Loucy (cell line): Measurements from ENCODE around the gene DCDC1.

Experiments
- H2AFZ ChIP-seq: fragments of 200-600 bp; sonication (generic); 2 replicates; pipeline ENCODE4 v1.6.0; 2016; ENCODE audit warnings: antibody characterized with exemption, mild to moderate bottlenecking, low read length, moderate library complexity
- H3F3A ChIP-seq: fragments of 200-600 bp; 2 replicates; pipeline ENCODE4 v1.6.0; 2016; ENCODE audit warnings: antibody characterized with exemption, low read depth, mild to moderate bottlenecking
- H3K27me3 ChIP-seq: fragments of 200-600 bp; sonication (generic); 2 replicates; pipeline ENCODE4 v1.6.1; 2014; ENCODE audit warnings: low read length, mild to moderate bottlenecking; ENCODE audit not compliant: insufficient read depth, poor library complexity, severe bottlenecking
- H3K36me3 ChIP-seq: fragments of 200-600 bp; sonication (generic); 2 replicates; pipeline ENCODE4 v1.6.1; 2016; ENCODE audit warnings: low read length; ENCODE audit not compliant: insufficient read depth
- H3K4me1 ChIP-seq: fragments of 200-600 bp; sonication (generic); 2 replicates; pipeline ENCODE4 v1.5.1; 2014; ENCODE audit warnings: low read length, mild to moderate bottlenecking; ENCODE audit not compliant: insufficient read depth, poor library complexity, severe bottlenecking
- H3K4me2 ChIP-seq: fragments of 200-600 bp; sonication (generic); 2 replicates; pipeline ENCODE4 v1.6.0; 2014; ENCODE audit warnings: antibody characterized with exemption, low read length, low read depth, mild to moderate bottlenecking; ENCODE audit not compliant: poor library complexity, severe bottlenecking
- H3K4me3 ChIP-seq: fragments of 200-600 bp; sonication (generic); 2 replicates; pipeline ENCODE4 v1.5.1; 2014; ENCODE audit warnings: low read length, mild to moderate bottlenecking, mixed read lengths; ENCODE audit not compliant: poor library complexity, severe bottlenecking
- H3K79me2 ChIP-seq: fragments of 200-600 bp; sonication (generic); 2 replicates; pipeline ENCODE4 v1.6.1; 2014; ENCODE audit warnings: low read length; ENCODE audit not compliant: insufficient read depth
- H3K9ac ChIP-seq: fragments of 200-600 bp; sonication (generic); 2 replicates; pipeline ENCODE4 v1.6.0; 2014; ENCODE audit warnings: mild to moderate bottlenecking, low read depth, low read length, moderate library complexity; ENCODE audit not compliant: poor library complexity, severe bottlenecking
- H3K9me2 ChIP-seq: fragments of 200-600 bp; sonication (generic); replicated peaks from 2 replicates; pipeline ENCODE4 v1.6.1; 2016; ENCODE audit warnings: low read depth, low read length, mixed read lengths
- H3K9me3 ChIP-seq: fragments of 200-600 bp; sonication (generic); 2 replicates; pipeline ENCODE4 v1.6.1; 2014; ENCODE audit warnings: mild to moderate bottlenecking, antibody characterized with exemption, low read length, low read depth; ENCODE audit not compliant: insufficient read depth
- H4K20me1 ChIP-seq: fragments of 200-600 bp; sonication (generic); 2 replicates; pipeline ENCODE4 v1.6.0; 2014; ENCODE audit warnings: antibody characterized with exemption, low read length, mild to moderate bottlenecking; ENCODE audit not compliant: insufficient read depth, poor library complexity, severe bottlenecking
- EZH2phosphoT487 ChIP-seq: fragments of 200-600 bp; IDR thresholded peaks from 2 replicates; pipeline ENCODE4 v1.6.1; 2018; ENCODE audit warnings: antibody characterized with exemption, mild to moderate bottlenecking, moderate library complexity, borderline replicate concordance
- TF ChIP-seq, protein P1 (sequence below): fragments of 200-600 bp; sonication (generic); conservative IDR thresholded peaks from 2 replicates; pipeline ENCODE4 v1.5.1; 2014; ENCODE audit warnings: mild to moderate bottlenecking, antibody characterized with exemption, low read length

Gene DCDC1

DNA sequence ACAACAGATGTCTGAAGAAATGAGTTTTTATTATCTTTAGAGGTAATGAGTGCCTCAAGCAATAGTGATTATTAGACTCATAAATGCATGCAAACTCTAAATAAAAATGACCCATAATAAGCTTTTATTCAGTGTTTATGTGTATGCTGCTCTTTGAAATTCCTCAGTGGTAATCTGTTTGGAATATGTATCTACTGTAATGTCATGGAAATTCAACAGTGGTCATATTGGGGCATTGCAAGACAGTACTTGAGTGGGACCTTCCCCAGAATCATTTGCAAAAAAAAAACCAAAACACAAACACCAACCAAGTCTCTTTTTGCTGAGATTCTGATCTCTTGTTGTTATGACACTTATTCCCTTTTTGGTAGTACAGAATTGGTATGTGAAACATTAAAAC lies 35.1 kb upstream of the DCDC1 start:
- no peaks in the 10 kb centered on the region for H3K9me2 ChIP-seq
- H2AFZ ChIP-seq: no peak overlapping the region
- TF ChIP-seq, protein P1, sequence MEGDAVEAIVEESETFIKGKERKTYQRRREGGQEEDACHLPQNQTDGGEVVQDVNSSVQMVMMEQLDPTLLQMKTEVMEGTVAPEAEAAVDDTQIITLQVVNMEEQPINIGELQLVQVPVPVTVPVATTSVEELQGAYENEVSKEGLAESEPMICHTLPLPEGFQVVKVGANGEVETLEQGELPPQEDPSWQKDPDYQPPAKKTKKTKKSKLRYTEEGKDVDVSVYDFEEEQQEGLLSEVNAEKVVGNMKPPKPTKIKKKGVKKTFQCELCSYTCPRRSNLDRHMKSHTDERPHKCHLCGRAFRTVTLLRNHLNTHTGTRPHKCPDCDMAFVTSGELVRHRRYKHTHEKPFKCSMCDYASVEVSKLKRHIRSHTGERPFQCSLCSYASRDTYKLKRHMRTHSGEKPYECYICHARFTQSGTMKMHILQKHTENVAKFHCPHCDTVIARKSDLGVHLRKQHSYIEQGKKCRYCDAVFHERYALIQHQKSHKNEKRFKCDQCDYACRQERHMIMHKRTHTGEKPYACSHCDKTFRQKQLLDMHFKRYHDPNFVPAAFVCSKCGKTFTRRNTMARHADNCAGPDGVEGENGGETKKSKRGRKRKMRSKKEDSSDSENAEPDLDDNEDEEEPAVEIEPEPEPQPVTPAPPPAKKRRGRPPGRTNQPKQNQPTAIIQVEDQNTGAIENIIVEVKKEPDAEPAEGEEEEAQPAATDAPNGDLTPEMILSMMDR: no peak
- no peak for TF ChIP-seq EZH2phosphoT487
- no peaks in the 10 kb centered on the region for H3K27me3 ChIP-seq
- H3K4me3 ChIP-seq: no peak overlapping the region
- H3F3A ChIP-seq: no peaks in the 10 kb centered on the region
- H3K9me3 ChIP-seq: no peaks in the 10 kb centered on the region
- no peak overlapping the region for H3K4me2 ChIP-seq
- no peaks in the 10 kb centered on the region for H3K4me1 ChIP-seq
- no peak overlapping the region for H3K9ac ChIP-seq
- no peaks in the 10 kb centered on the region for H4K20me1 ChIP-seq
- H3K36me3 ChIP-seq: no peaks in the 10 kb centered on the region
- H3K79me2 ChIP-seq: no peaks in the 10 kb centered on the region

GRCh38 chr11:31397239-31397834 lies 27.8 kb upstream of the DCDC1 start:
- Histone ChIP-seq H3K9ac (no peak overlapping the region), H3K4me3 (no peak overlapping the region), H3K9me2 (no peaks in the 10 kb centered on the region), H2AFZ (no peak overlapping the region), H3K4me2 (no peak overlapping the region), H3K4me1 (no peaks in the 10 kb centered on the region), H3F3A (no peaks in the 10 kb centered on the region), H4K20me1 (no peaks in the 10 kb centered on the region), H3K36me3 (no peaks in the 10 kb centered on the region), H3K27me3 (no peaks in the 10 kb centered on the region), H3K9me3 (no peaks in the 10 kb centered on the region), H3K79me2 (no peaks in the 10 kb centered on the region)
- TF ChIP-seq EZH2phosphoT487: no peak
- TF ChIP-seq, protein P1: peak; percentile 84

DNA sequence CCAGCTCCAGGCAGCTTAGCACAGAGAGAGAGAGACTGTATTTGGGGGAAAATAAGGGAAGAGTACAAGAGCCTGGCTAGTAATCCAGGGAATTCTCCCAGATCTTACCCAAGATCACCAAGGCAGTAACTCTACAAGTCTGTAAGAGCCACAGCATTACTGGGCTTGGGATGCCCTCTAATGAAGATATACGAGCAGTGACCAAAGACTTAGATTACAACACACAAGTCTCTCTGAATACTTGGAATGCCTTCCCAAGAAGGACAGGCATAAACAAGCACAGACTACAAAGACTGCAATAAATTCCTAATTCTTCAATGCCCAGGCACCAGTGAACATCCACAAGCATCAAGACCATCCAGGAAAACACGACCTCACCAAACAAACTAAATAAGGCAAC lies 17.8 kb upstream of the DCDC1 start:
- H3K9ac ChIP-seq: no peak overlapping the region
- no peak overlapping the region for H3K4me2 ChIP-seq
- H3K4me1 ChIP-seq: peaks cover 8% of the 10 kb centered on the region
- H3K27me3 ChIP-seq: no peaks in the 10 kb centered on the region
- H3K79me2 ChIP-seq: no peaks in the 10 kb centered on the region
- H3K36me3 ChIP-seq: no peaks in the 10 kb centered on the region
- H3F3A ChIP-seq: no peaks in the 10 kb centered on the region
- no peaks in the 10 kb centered on the region for H3K9me2 ChIP-seq
- no peaks in the 10 kb centered on the region for H4K20me1 ChIP-seq
- TF ChIP-seq, protein P1: no peak
- no peak for TF ChIP-seq EZH2phosphoT487
- H3K9me3 ChIP-seq: no peaks in the 10 kb centered on the region
- H2AFZ ChIP-seq: no peak overlapping the region
- H3K4me3 ChIP-seq: no peak overlapping the region
